HUES64 (cell line): Measurements from ENCODE around the gene GREM2.

Experiments used
- H3K27ac ChIP-seq: 2 replicates; pipeline ENCODE4 v1.7.0; 2013; ENCODE audit warnings: low read depth, low read length, inconsistent platforms
- H3K27me3 ChIP-seq: 2 replicates; pipeline ENCODE4 v1.6.1; 2013; ENCODE audit warnings: mild to moderate bottlenecking, low read length; ENCODE audit not compliant: insufficient read depth
- H3K36me3 ChIP-seq: 2 replicates; pipeline ENCODE4 v1.6.1; 2013; ENCODE audit warnings: mild to moderate bottlenecking, low read length; ENCODE audit not compliant: insufficient read depth
- H3K4me1 ChIP-seq: 2 replicates; pipeline ENCODE4 v1.6.1; 2013; ENCODE audit warnings: mild to moderate bottlenecking, low read length, moderate library complexity; ENCODE audit not compliant: insufficient read depth
- H3K4me3 ChIP-seq: 2 replicates; pipeline ENCODE4 v1.5.1; 2013; ENCODE audit warnings: mild to moderate bottlenecking, low read length, moderate library complexity
- H3K9ac ChIP-seq: 2 replicates; pipeline ENCODE4 v1.6.1; 2013; ENCODE audit warnings: mild to moderate bottlenecking, low read depth, low read length
- H3K9me3 ChIP-seq: 2 replicates; pipeline ENCODE4 v1.6.1; 2013; ENCODE audit warnings: low read depth, low read length; ENCODE audit not compliant: insufficient read depth
- WGBS: fragments of 150-250, 120-280 bp; methylation state at CpG from one replicate; pipeline ENCODE4 v1.1.7; 2013; ENCODE audit warnings: missing lambda C conversion rate; 5-methylcytosine and 5-hydroxymethylcytosine counted together

The GREM2 gene

GRCh38 chr1:240586006-240586405 is 25.9 kb downstream of the GREM2 start:
- Histone ChIP-seq H3K4me1 (no peaks in the 10 kb centered on the region), H3K4me3 (no peak overlapping the region), H3K27ac (no peak overlapping the region), H3K9me3 (no peaks in the 10 kb centered on the region), H3K36me3 (no peaks in the 10 kb centered on the region), H3K9ac (no peak overlapping the region), H3K27me3 (no peaks in the 10 kb centered on the region)
- WGBS, result 95% methylated on average over 2 of the region's 2 CpGs

DNA sequence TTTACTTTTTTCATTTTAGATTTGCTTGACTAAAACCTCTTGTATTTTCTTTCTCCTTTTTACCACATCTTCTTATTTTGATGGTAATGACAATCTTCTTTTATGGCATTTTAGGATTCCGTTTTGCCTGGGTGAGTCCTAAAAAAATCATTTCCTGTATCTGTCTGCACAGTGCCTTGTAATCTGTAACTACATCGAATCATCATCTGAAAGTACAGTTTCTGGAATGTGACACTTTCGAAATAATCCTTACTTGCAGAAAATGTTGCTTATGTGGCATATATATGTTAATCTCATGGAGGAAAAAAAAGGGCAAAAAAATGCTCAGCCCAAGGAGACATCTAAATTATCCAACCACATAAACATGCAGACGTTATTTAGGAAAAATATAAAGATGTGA is 29.0 kb downstream of the GREM2 start:
- H3K27ac ChIP-seq, result no peak overlapping the region
- H3K9ac ChIP-seq, result no peak overlapping the region
- no peaks in the 10 kb centered on the region for H3K36me3 ChIP-seq
- no peaks in the 10 kb centered on the region for H3K27me3 ChIP-seq
- no peak overlapping the region for H3K4me3 ChIP-seq
- no peaks in the 10 kb centered on the region for H3K9me3 ChIP-seq
- 100% methylated on average over 3 of the region's 4 CpGs for WGBS
- no peaks in the 10 kb centered on the region for H3K4me1 ChIP-seq

GRCh38 chr1:240579511-240579910 is 32.4 kb downstream of the GREM2 start:
- Histone ChIP-seq H3K9ac (no peak overlapping the region), H3K4me3 (no peak overlapping the region), H3K27ac (no peak overlapping the region), H3K9me3 (no peaks in the 10 kb centered on the region), H3K36me3 (no peaks in the 10 kb centered on the region), H3K27me3 (no peaks in the 10 kb centered on the region), H3K4me1 (no peaks in the 10 kb centered on the region)
- 92% methylated on average over 4 of the region's 4 CpGs for WGBS

DNA sequence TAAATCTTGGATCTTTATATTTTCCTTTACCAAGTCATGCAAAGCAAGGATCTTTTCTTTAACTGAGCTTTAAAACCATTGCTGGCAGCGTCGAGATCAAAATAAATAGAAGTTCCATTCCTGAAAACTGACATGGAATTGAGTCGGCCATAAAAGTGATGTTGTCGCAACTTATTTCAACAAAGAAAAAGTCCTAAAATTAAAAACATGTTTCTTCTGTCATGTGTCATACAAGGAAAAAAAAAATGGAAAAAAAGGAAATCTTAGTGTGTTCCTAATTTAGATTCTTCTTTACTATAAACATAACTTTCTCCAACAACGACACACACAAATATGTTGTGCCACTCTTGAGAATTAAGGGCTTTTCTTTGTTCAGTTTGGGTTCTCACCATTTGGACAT is 34.9 kb downstream of the GREM2 start:
- Histone ChIP-seq H3K27me3 (no peaks in the 10 kb centered on the region), H3K9ac (no peak overlapping the region), H3K36me3 (no peaks in the 10 kb centered on the region), H3K4me3 (no peak overlapping the region), H3K4me1 (no peaks in the 10 kb centered on the region), H3K9me3 (no peaks in the 10 kb centered on the region), H3K27ac (no peak overlapping the region)
- 98% methylated on average over 4 of the region's 5 CpGs for WGBS

DNA sequence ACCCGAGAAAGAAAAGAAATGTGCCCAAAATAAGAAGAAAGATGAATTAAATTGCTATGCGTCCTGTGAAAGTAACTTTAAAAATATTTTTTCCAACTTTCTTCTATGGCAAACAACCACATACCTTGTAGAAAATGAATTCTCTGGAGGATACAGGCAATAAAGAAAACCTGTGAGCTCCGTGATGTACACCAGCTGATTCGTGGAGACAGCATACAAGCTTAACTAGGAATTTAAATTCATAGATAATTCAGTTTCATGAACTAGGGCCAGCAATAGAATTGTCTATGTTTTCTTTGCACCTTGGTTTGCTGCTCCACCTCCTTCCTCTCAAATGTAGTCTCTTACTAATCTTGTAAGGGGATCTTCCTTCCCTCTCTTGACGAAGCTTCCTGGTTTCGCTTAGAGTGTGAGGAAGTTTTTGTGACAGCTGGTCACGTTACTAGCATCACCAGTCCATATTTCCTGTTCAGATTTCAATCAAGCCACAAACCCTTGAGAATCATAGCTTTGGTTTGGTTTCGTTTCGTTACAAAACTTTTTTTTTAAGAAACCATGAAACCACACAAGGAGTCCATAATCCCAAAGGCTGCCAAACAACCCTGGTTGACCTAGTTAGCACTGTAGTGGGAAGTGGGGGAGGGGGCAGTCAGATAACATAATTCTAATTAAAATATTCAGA is 35.8 kb downstream of the GREM2 start:
- Histone ChIP-seq H3K36me3 (no peaks in the 10 kb centered on the region), H3K27me3 (no peaks in the 10 kb centered on the region), H3K4me3 (no peak overlapping the region), H3K9ac (no peak overlapping the region), H3K9me3 (no peaks in the 10 kb centered on the region), H3K27ac (no peak overlapping the region), H3K4me1 (no peaks in the 10 kb centered on the region)
- WGBS, result 89% methylated on average over 7 of the region's 9 CpGs

DNA sequence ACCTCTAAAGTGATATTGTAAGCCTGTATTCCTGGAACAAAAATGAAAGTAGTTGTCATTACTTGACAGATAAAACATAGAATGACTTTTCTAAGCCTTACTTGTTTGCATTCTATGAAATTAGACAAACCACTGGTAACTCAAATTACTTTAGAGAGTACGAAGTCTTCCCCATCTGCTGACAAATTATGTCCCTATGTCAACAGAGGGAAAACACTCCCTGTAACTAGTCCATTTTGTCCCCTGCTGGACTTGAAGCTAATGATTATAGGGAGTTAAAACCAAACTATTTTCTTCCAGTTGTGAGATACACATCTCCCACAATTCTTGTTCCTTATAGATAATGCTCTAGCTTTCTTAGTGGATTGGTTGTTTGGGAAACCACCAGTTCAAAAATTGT is 39.6 kb downstream of the GREM2 start:
- H3K4me1 ChIP-seq, result no peaks in the 10 kb centered on the region
- WGBS, result 94% methylated on average over 1 of the region's 1 CpG

DNA sequence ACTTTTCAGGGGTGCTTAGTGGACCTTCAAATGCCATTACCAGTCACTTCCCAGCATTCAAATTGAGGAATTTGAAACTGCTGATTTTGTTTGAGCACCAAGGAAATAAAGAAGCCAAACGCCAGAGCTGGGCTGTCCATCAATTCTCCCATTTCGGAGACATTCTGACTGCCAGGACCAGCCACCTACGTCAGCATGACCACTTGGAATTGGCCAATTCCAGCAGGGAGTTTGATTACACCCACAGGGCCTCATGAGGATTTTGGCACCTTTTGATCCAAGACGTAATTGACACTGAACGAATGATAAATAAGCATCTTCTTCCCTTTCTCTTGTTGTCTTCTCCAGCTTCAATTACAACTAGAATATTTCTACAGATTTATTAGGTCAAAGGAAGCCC is 40.2 kb downstream of the GREM2 start:
- H3K27me3 ChIP-seq, result no peaks in the 10 kb centered on the region
- 93% methylated on average over 5 of the region's 5 CpGs for WGBS
- no peaks in the 10 kb centered on the region for H3K9me3 ChIP-seq
- no peaks in the 10 kb centered on the region for H3K36me3 ChIP-seq
- no peak overlapping the region for H3K27ac ChIP-seq
- H3K4me1 ChIP-seq, result no peaks in the 10 kb centered on the region
- H3K4me3 ChIP-seq, result no peak overlapping the region
- no peak overlapping the region for H3K9ac ChIP-seq

More for the DNA sequence above, 39.6 kb downstream of the GREM2 start:
- H3K4me3 ChIP-seq, result no peak overlapping the region
- H3K36me3 ChIP-seq, result no peaks in the 10 kb centered on the region
- H3K9ac ChIP-seq, result no peak overlapping the region
- H3K9me3 ChIP-seq, result no peaks in the 10 kb centered on the region
- H3K27me3 ChIP-seq, result no peaks in the 10 kb centered on the region
- no peak overlapping the region for H3K27ac ChIP-seq

- H3K9ac ChIP-seq, result no peak overlapping the region
- no peaks in the 10 kb centered on the region for H3K27me3 ChIP-seq
- no peak overlapping the region for H3K27ac ChIP-seq
- H3K4me1 ChIP-seq, result 0 out of 2 replicates have a peak, but pooled peaks cover 1% of the 10 kb centered on the region
- H3K9me3 ChIP-seq, result no peaks in the 10 kb centered on the region
- no peaks in the 10 kb centered on the region for H3K36me3 ChIP-seq
- WGBS, result no CpG with 5 or more reads among the region's 2 CpGs
- H3K4me3 ChIP-seq, result no peak overlapping the region
Observed at GRCh38 chr1:240567066-240567465, 44.9 kb downstream of the GREM2 start.

GRCh38 chr1:240562779-240563178 is 49.2 kb downstream of the GREM2 start:
- no peaks in the 10 kb centered on the region for H3K27me3 ChIP-seq
- WGBS, result 93% methylated on average over 3 of the region's 3 CpGs
- no peaks in the 10 kb centered on the region for H3K36me3 ChIP-seq
- no peak overlapping the region for H3K4me3 ChIP-seq
- H3K9me3 ChIP-seq, result no peaks in the 10 kb centered on the region
- H3K27ac ChIP-seq, result no peak overlapping the region
- no peak overlapping the region for H3K9ac ChIP-seq
- H3K4me1 ChIP-seq, result 0 out of 2 replicates have a peak, but pooled peaks cover 3% of the 10 kb centered on the region

- H3K27me3 ChIP-seq, result no peaks in the 10 kb centered on the region
- no peak overlapping the region for H3K9ac ChIP-seq
- 0 out of 2 replicates have a peak, but pooled peaks cover 3% of the 10 kb centered on the region for H3K4me1 ChIP-seq
- H3K36me3 ChIP-seq, result no peaks in the 10 kb centered on the region
- no peak overlapping the region for H3K4me3 ChIP-seq
- H3K9me3 ChIP-seq, result no peaks in the 10 kb centered on the region
- 91% methylated on average over 7 of the region's 7 CpGs for WGBS
- no peak overlapping the region for H3K27ac ChIP-seq
Observed at GRCh38 chr1:240562111-240562590, 49.8 kb downstream of the GREM2 start.

GRCh38 chr1:240559781-240560180 is 52.2 kb downstream of the GREM2 start:
- H3K27ac ChIP-seq, result no peak overlapping the region
- no peaks in the 10 kb centered on the region for H3K9me3 ChIP-seq
- H3K4me3 ChIP-seq, result no peak overlapping the region
- WGBS, result 94% methylated on average over 5 of the region's 5 CpGs
- H3K36me3 ChIP-seq, result no peaks in the 10 kb centered on the region
- no peak overlapping the region for H3K9ac ChIP-seq
- H3K4me1 ChIP-seq, result 0 out of 2 replicates have a peak, but pooled peaks cover 3% of the 10 kb centered on the region
- H3K27me3 ChIP-seq, result no peaks in the 10 kb centered on the region

- no peaks in the 10 kb centered on the region for H3K9me3 ChIP-seq
- no peak overlapping the region for H3K27ac ChIP-seq
- WGBS, result 91% methylated on average over 2 of the region's 2 CpGs
- no peak overlapping the region for H3K4me3 ChIP-seq
- no peaks in the 10 kb centered on the region for H3K36me3 ChIP-seq
- no peaks in the 10 kb centered on the region for H3K4me1 ChIP-seq
- no peaks in the 10 kb centered on the region for H3K27me3 ChIP-seq
- no peak overlapping the region for H3K9ac ChIP-seq
Observed at GRCh38 chr1:240555524-240555923, 56.4 kb downstream of the GREM2 start.
